Trophoblast cell (in vitro differentiated cells and primary cell): ENCODE data around the gene KLLN.
"Not testable (repeated sequence)": the region's sequence is repeated elsewhere in the genome, so short reads cannot be mapped to it uniquely, and the experiment has no call there.

ENCODE experiments used
- DNase-seq, 2 donors: peaks; one replicate each; pipeline ENCODE4 v3.0.0-alpha.2; 2016
- H2AFZ ChIP-seq: 2 replicates; pipeline ENCODE4 v1.6.1; 2013; ENCODE audit warnings: low read length, moderate library complexity, mild to moderate bottlenecking; ENCODE audit not compliant: insufficient read depth, poor library complexity
- H2AK5ac ChIP-seq: 2 replicates; pipeline ENCODE4 v1.6.1; 2013; ENCODE audit warnings: mild to moderate bottlenecking, low read length
- H2BK120ac ChIP-seq: 2 replicates; pipeline ENCODE4 v1.6.1; 2013; ENCODE audit warnings: low read length, mild to moderate bottlenecking, moderate library complexity; ENCODE audit not compliant: insufficient read depth, poor library complexity
- H2BK12ac ChIP-seq: 2 replicates; pipeline ENCODE4 v1.6.1; 2013; ENCODE audit warnings: mild to moderate bottlenecking, low read length, moderate library complexity
- H2BK5ac ChIP-seq: 2 replicates; pipeline ENCODE4 v1.6.1; 2013; ENCODE audit warnings: low read length, low read depth, moderate library complexity, mild to moderate bottlenecking; ENCODE audit not compliant: poor library complexity
- H3K14ac ChIP-seq: 2 replicates; pipeline ENCODE4 v1.6.1; 2013; ENCODE audit warnings: mild to moderate bottlenecking, low read length
- H3K18ac ChIP-seq: 2 replicates; pipeline ENCODE4 v1.6.1; 2013; ENCODE audit warnings: mild to moderate bottlenecking, low read length
- H3K23ac ChIP-seq: 2 replicates; pipeline ENCODE4 v1.6.1; 2013; ENCODE audit warnings: low read length
- H3K27ac ChIP-seq: 2 replicates; pipeline ENCODE4 v1.5.1; 2013; ENCODE audit warnings: low read depth, mild to moderate bottlenecking, inconsistent platforms, low read length, moderate library complexity
- H3K27me3 ChIP-seq: 2 replicates; pipeline ENCODE4 v1.6.1; 2013; ENCODE audit warnings: inconsistent platforms, mild to moderate bottlenecking, low read length, moderate library complexity; ENCODE audit not compliant: insufficient read depth
- H3K36me3 ChIP-seq, 2 experiments: 1 replicate in 1 of 2; 2 replicates in 1 of 2; pipeline ENCODE4 v1.6.1; 2013; ENCODE audit warnings: low read length in 2 of 2, mild to moderate bottlenecking in 2 of 2, moderate library complexity in 1 of 2; ENCODE audit not compliant: insufficient read depth in 2 of 2, control insufficient read depth in 1 of 2
- H3K4ac ChIP-seq: 2 replicates; pipeline ENCODE4 v1.6.1; 2013; ENCODE audit warnings: low read depth, mild to moderate bottlenecking, low read length, moderate library complexity
- H3K4me1 ChIP-seq, 2 experiments: 1 replicate in 1 of 2; 2 replicates in 1 of 2; pipeline ENCODE4 v1.6.1; 2013; ENCODE audit warnings: low read length in 2 of 2, mild to moderate bottlenecking in 2 of 2, moderate library complexity in 1 of 2; ENCODE audit not compliant: insufficient read depth in 2 of 2, control insufficient read depth in 1 of 2
- H3K4me2 ChIP-seq: 2 replicates; pipeline ENCODE4 v1.6.1; 2013; ENCODE audit warnings: inconsistent platforms, mild to moderate bottlenecking, low read length, moderate library complexity
- H3K4me3 ChIP-seq: 2 replicates; pipeline ENCODE4 v1.5.1; 2013; ENCODE audit warnings: mild to moderate bottlenecking, low read depth, low read length, inconsistent platforms
- H3K79me1 ChIP-seq: one replicate; pipeline ENCODE4 v1.6.1; 2013; ENCODE audit warnings: low read length
- H3K79me2 ChIP-seq: 2 replicates; pipeline ENCODE4 v1.6.1; 2013; ENCODE audit warnings: low read length, mild to moderate bottlenecking; ENCODE audit not compliant: control insufficient read depth, insufficient read depth, poor library complexity
- H3K9ac ChIP-seq: 2 replicates; pipeline ENCODE4 v1.6.1; 2013; ENCODE audit warnings: mild to moderate bottlenecking, low read length
- H3K9me3 ChIP-seq: 2 replicates; pipeline ENCODE4 v1.6.1; 2013; ENCODE audit warnings: low read depth, mild to moderate bottlenecking, control low read depth, inconsistent platforms, low read length; ENCODE audit not compliant: insufficient read depth
- H4K12ac ChIP-seq: 2 replicates; pipeline ENCODE4 v1.6.1; 2013; ENCODE audit warnings: low read depth, mild to moderate bottlenecking, low read length, moderate library complexity
- H4K8ac ChIP-seq: 2 replicates; pipeline ENCODE4 v1.6.1; 2013; ENCODE audit warnings: low read depth, mild to moderate bottlenecking, low read length, moderate library complexity
- H4K91ac ChIP-seq: one replicate; pipeline ENCODE4 v1.6.1; 2013; ENCODE audit warnings: low read depth, mild to moderate bottlenecking, low read length, moderate library complexity
- WGBS: extraction: QIAGEN DNeasy Blood & Tissue Kit; methylation state at CpG from one replicate; pipeline ENCODE4 v1.1.7; 2013; ENCODE audit warnings: missing lambda C conversion rate; ENCODE audit not compliant: insufficient read length, insufficient coverage; ENCODE audit errors: extremely low coverage; 5-methylcytosine and 5-hydroxymethylcytosine counted together

The KLLN gene

GRCh38 chr10:87869139-87869538 is 5.8 kb upstream of the KLLN start:
- not testable (repeated sequence) for H3K18ac ChIP-seq, H3K9ac ChIP-seq, H2BK120ac ChIP-seq, H3K27ac ChIP-seq, H3K4me2 ChIP-seq, H2BK5ac ChIP-seq, H3K4me3 ChIP-seq, H3K23ac ChIP-seq, H4K12ac ChIP-seq, H3K79me1 ChIP-seq, H3K4me1 ChIP-seq, H4K8ac ChIP-seq, H3K36me3 ChIP-seq, H2AFZ ChIP-seq, H3K27me3 ChIP-seq, H2BK12ac ChIP-seq, H3K14ac ChIP-seq, H2AK5ac ChIP-seq, H4K91ac ChIP-seq, H3K9me3 ChIP-seq, DNase-seq
- WGBS: no CpG with 5 or more reads among the region's 9 CpGs
- H3K79me2 ChIP-seq: peaks cover 10% of the 10 kb centered on the region
- H3K4ac ChIP-seq: peak overlapping the region; percentile 29

- Histone ChIP-seq H4K91ac (no peak overlapping the region), H4K12ac (no peak overlapping the region), H3K23ac (no peak overlapping the region), H3K4me3 (no peak overlapping the region), H2BK120ac (no peak overlapping the region), H4K8ac (no peak overlapping the region), H3K18ac (no peak overlapping the region), H2AFZ (no peak overlapping the region), H3K9ac (no peak overlapping the region), H2AK5ac (no peak overlapping the region), H3K27ac (no peak overlapping the region), H3K4me2 (no peak overlapping the region), H2BK5ac (no peak overlapping the region), H3K79me2 (peaks cover 15% of the 10 kb centered on the region), H3K27me3 (no peaks in the 10 kb centered on the region), H3K4ac (no peak overlapping the region), H2BK12ac (no peak overlapping the region), H3K79me1 (peaks cover 8% of the 10 kb centered on the region), H3K9me3 (no peaks in the 10 kb centered on the region), H3K4me1 (no peaks in the 10 kb centered on the region), H3K14ac (no peak overlapping the region), H3K36me3 (no peaks in the 10 kb centered on the region)
- DNase-seq: no peak
- no CpG with 5 or more reads among the region's 1 CpG for WGBS
Measured at GRCh38 chr10:87868277-87868676, 4.9 kb upstream of the KLLN start.

GRCh38 chr10:87867453-87867852 is 4.1 kb upstream of the KLLN start:
- Histone ChIP-seq H3K4ac (no peak overlapping the region), H2BK120ac (no peak overlapping the region), H4K91ac (no peak overlapping the region), H3K4me3 (no peak overlapping the region), H2BK12ac (no peak overlapping the region), H3K36me3 (no peaks in the 10 kb centered on the region), H3K18ac (no peak overlapping the region), H2BK5ac (no peak overlapping the region), H3K79me2 (peaks cover 20% of the 10 kb centered on the region), H3K27ac (no peak overlapping the region), H3K79me1 (peaks cover 15% of the 10 kb centered on the region), H3K27me3 (no peaks in the 10 kb centered on the region), H4K8ac (no peak overlapping the region), H4K12ac (no peak overlapping the region), H3K4me2 (no peak overlapping the region), H2AK5ac (no peak overlapping the region), H3K23ac (no peak overlapping the region), H2AFZ (no peak overlapping the region), H3K14ac (no peak overlapping the region), H3K9me3 (no peaks in the 10 kb centered on the region), H3K4me1 (no peaks in the 10 kb centered on the region), H3K9ac (no peak overlapping the region)
- no peak for DNase-seq

GRCh38 chr10:87866412-87866974 is 3.2 kb upstream of the KLLN start:
- no peak overlapping the region for H3K14ac ChIP-seq
- no peak overlapping the region for H2BK120ac ChIP-seq
- H2BK12ac ChIP-seq: no peak overlapping the region
- no peak overlapping the region for H3K18ac ChIP-seq
- no peaks in the 10 kb centered on the region for H3K4me1 ChIP-seq
- WGBS: no CpG with 5 or more reads among the region's 3 CpGs
- H3K9me3 ChIP-seq: no peaks in the 10 kb centered on the region
- no peak overlapping the region for H2AFZ ChIP-seq
- H3K36me3 ChIP-seq: no peaks in the 10 kb centered on the region
- H4K8ac ChIP-seq: no peak overlapping the region
- H3K9ac ChIP-seq: no peak overlapping the region
- no peak overlapping the region for H3K27ac ChIP-seq
- no peak overlapping the region for H3K4me2 ChIP-seq
- H2BK5ac ChIP-seq: no peak overlapping the region
- no peak overlapping the region for H3K23ac ChIP-seq
- H4K91ac ChIP-seq: no peak overlapping the region
- H2AK5ac ChIP-seq: no peak overlapping the region
- no peak for DNase-seq
- no peaks in the 10 kb centered on the region for H3K27me3 ChIP-seq
- no peak overlapping the region for H3K4ac ChIP-seq
- H3K79me2 ChIP-seq: peaks cover 23% of the 10 kb centered on the region
- H3K79me1 ChIP-seq: peaks cover 23% of the 10 kb centered on the region
- H3K4me3 ChIP-seq: no peak overlapping the region
- H4K12ac ChIP-seq: no peak overlapping the region
